HG03460 (cell line): ENCODE measurements around the gene TNFRSF14.
A peak's percentile ranks its signal among the peaks of the same experiment; 100 is the strongest.

Source experiments
- ATAC-seq: cut with Tn5 transposase; IDR thresholded peaks from one replicate; pipeline ENCODE4 v1.9.1; 2021; ENCODE audit not compliant: unreplicated experiment

The TNFRSF14 gene

DNA sequence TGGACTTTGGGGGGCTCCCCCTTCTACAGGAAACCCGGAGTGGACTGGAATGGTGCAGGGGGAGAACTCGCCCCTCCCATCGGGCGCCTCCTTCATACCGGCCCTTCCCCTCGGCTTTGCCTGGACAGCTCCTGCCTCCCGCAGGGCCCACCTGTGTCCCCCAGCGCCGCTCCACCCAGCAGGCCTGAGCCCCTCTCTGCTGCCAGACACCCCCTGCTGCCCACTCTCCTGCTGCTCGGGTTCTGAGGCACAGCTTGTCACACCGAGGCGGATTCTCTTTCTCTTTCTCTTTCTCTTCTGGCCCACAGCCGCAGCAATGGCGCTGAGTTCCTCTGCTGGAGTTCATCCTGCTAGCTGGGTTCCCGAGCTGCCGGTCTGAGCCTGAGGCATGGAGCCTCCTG, at the start of gene TNFRSF14:
Gene TNFRSF14 (plus strand): TSS at position 95 of the 401 bp plus-strand sequence. CDS start 294 bp downstream, at position 389.
- ATAC-seq: peak; percentile 35

DNA sequence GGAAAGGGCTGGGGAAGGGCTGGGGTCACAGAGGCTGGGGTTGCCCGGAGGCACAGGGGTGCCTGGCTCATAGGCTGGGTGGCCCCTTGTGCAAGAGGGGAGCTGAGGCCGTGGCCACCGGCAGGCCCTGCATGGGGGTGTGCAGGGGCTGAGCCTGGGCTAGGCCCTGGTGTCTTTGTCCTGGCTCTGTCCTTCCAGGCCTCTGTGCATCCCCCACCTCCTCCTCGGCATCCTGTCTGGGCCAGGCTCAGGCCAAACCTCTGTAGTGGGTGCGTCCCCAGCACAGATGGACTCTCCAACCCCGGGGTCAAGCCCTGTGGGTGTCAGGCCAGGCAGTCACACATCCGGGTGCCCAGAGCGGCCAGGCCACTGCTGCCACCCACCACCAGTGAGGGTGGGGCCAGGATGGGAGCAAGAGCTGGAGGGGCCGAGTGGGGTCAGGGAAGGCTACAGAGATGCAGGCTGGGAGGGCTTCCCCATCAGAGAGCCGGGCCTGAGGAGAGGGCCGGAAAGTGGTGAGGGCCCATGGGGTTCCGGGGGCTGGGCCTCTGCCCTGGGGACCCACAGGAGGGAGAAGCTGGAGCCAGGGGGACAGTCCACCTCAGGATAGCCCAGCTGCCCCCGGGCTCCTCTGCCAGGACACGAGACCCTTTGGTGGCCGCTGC, 49.1 kb upstream of the TNFRSF14 start:
- ATAC-seq: no peak

DNA sequence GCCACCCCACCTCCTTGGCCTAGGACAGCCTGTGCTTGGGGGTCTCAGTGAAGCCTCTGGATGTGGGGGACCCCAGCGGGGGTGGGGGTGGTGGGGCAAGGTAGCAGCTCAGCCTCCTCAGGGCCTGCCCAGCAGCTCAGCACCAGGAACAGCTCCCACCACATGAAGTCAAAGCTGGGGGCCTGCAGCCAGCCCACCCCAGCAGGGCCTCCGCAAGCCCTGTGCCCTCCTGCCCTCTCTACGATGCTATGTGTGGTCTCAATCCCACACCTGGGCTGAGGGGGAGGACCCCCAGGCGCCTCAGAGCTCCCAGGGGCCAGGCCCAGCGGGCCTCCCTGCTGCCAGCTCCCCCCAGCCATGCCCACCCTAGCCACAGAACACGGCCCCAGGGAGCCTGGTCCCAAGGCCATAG, 48.4 kb upstream of the TNFRSF14 start:
- no peak for ATAC-seq

DNA sequence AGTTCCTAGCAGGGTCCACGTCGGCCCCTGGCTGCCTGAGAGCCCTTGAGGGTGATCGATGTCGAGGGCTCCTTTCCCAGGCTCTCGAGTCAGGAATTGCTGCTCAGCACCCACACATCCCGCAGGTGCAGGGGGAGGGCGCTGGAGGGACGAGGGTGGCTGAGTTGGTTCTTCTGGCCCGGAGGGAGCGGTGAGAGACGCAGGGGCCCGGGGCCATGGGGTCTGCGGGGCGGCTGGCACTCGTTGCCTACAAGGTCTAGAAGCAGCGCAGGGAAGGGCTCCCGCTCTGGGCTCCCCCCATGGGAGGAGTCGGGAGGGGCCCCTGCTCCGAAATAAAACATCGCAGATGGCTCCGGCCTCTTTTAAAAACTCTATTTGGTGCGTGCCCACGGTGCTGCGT, 48.0 kb upstream of the TNFRSF14 start:
- ATAC-seq: no peak

DNA sequence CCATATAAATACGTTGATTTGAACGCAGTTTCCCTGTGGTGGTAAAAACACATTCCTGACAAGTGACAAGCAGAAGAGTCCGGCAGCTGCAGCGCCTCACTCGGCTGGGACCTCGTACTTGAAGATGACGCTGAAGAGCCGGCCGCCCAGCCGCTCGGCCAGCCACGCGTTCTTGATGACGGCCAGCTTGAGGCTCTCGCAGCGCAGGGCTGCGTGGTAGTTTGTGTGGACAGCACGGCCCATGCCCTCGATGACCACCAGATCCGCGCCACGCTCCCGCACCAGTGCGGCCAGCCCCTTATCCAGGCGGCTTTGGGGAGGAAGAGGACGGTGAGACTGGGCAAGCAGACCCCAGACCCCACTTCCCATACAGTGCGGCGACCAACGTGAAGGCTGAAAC, 47.4 kb upstream of the TNFRSF14 start:
- ATAC-seq: no peak

DNA sequence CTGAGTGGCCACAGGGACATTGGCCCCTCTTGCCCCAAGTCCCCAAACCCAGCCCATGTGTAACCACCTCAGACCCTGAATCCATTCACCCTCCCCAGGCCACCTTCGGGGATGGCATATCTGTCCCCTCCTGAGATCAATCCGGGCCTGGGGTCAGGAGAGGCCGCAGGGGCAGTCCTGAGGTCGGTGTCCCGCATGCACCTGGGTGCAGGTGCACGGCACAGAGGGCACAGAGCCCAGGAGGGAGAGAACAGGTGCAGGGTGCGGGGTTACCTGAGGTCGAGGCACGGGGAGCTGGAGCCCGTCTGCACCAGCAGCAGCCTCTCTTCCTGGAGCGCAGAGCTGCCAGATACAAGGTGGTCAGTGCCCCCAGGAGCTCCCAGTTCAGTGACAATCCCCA, 46.6 kb upstream of the TNFRSF14 start:
- no peak for ATAC-seq

DNA sequence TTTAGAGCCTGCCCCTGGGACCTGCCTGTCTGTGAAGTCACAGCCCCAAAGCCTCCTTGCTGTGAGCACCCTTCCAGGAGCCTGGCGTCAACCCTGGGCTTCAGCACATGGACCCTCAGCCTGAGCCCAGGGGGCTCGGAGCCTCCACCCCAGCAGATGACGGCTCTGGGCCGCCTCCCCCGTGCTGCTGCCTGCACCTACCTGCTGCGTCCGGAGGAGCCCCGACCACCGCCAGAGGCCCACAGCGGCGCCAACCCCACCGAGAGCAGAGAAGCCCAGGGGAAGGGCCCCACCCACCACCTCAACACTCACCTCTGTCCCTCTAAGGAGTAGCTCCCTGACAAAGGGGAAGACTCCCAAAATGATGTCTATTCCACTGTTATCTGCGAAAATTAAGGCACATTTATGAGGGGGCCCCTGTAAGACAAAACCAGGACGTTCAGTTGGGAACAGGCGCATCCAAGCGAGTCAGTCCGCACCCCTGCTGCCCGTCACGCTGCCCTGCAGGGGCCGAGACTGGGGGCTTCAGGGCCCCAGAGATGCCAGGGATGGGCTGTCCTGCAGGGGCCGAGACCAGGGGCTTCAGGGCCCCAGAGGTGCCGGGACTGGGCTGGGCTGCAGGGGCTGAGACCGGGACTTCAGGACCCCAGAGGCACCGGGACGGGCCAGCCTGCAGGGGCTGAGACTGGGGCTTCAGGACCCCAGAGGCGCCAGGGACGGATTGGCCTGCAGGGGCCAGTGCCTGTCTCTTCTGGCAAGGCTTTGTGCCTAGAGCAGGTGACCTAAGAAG, 45.6 kb upstream of the TNFRSF14 start:
- no peak for ATAC-seq

DNA sequence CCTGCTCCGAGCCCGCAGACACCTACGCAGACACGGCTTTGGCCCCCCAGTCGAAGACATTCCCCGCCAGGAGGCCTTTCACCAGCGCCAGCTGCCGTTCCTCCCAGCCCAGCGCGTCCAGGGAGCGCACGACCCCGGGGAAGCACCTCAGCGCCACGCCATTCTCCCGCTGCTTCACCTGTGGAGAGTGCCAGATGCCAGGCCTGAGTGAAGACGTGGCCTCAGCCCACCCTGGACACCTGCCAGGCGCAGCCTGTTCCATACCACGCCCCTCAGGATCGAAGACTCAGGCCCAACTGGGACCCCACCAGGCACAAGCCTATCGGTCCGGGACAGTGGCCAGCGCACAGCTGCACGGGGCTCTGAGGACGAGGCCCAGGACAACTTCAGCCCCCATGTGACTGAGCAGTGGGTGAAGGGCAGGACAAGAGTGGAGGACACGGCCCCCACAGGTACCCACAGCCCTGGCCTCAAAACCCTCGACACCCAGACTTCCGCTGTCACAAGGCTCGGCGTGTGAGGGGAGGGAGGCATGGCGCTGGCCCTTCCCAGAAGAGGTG, 43.2 kb upstream of the TNFRSF14 start:
- ATAC-seq: no peak

DNA sequence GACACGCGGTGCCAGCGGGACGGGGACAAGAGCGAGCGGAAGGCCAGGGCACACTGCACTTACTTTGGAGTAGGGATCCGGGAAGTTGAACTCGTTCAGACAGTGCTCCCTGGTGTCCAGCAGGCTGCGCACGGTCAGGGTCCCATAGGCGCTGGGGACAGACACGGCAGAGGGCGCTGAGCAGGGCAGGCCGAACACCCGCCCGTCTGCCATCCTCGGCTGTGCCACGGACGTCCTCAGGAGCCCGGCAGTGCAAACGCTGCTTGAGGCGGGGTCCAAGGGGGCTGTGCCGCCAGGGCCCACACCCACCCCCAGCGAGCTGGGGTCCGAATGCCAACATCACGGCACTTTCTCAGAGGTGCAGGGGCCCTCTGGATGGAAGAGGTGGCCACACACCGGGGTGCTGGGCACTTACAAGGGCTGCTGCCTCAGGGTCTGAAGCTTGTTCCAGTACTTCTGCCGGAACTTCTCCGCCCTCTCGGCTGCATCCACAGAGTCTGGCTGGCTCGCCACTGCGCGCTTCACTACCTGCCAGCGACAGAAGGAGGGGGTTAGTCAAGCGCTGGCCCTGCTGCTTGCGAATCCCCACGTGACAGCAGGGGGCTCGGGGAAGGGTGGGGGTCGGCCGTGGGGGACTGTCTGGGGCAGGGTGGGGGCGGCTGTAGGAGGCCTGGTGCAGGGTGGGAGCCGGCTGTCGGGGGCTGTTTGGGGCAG, 42.1 kb upstream of the TNFRSF14 start:
- no peak for ATAC-seq

DNA sequence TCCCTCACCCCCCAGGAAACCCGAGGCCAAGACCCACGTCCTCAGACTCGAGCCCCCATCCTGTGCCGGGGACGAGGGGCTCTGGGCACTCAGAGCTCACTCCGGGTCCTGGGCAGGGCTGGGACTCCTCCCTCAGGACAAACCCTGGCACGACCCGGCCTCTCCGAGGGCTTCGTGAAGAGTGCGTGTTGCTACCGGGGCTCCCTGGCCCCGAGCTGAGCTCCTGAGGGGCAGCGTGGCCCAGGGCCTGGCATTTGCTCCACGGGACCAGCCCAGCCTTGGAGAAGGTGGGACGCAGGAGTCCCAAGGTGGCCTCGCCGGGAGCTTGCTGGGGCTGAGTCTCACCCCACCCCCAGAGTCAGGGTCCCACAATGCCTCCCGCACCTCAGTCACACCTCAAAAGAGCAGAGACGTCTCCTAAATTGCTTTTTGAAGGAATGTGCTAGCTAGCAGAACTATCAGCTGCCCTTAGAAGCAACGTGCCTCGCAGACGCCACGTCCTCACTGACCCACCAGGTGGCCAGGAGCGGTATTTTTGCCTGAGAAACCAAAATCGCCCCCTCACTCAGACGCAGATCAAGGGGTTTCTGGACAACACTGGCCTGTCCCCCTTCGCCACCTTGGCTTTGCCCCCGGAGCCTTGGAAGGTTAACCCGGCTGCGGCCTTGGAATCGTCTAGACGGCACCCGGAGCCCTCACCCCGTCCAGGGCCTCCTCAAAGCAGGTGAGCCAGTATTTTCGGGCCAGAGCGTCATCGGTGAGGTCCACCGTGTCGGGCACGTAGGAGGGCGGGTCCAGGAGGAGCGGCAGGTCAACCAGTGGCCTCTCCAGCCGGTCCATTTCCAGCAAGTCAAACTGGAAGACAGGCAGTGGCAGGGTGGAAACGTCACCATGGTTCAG, 41.1 kb upstream of the TNFRSF14 start:
- ATAC-seq: no peak

DNA sequence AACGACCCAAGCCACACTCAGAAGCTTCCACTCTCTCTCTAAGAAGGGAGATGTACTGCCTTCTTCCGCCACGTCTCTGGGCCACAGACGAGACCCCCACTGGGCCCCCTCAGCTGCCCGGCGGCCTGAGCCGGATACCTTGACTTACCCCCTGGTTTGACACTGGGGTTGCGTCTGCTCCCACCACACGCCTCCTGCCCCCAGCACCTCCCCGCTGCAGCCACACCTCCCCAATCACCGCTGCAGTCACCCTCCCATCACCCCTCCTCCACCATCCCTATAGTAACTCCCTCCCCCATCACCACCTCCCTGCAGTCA, 40.4 kb upstream of the TNFRSF14 start:
- no peak for ATAC-seq

DNA sequence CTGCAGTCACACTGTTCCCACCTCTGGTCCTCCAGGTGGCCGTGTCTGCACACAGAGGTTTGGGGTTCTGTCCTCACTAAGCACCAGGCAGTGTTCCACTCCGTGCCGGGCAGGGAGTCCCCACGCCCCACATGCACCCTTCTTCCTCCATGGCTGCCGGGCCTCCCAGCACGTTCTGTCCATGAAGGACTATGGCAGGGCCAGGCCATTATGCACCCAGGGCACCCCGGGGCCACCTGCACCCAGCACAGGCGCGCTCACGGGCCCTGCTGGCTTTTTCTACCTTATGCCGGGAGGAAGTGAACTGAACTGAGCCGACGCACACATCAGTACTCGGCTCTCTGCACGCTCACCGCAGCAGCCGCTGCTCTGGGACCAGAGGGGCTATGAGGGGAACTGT, 40.0 kb upstream of the TNFRSF14 start:
- no peak for ATAC-seq

DNA sequence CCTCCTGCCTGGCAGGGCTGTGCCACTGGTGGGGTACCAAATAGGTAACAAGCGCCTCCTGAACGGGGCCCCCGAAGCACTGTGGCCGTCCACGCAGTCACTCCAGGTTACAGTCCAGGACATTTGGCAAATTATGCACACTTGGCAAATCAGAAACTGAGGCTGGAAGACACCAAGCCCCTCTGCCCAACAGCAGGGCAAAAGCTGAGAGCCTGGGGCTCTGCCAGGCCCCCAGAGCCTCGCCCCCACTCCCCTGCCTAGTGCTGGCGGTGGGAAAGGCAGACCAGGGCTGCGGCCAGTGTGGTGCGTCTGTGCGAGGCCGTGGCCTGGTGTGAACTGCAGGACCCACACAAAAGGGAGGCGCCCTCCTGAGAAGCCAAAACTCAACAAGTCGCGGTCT, 39.2 kb upstream of the TNFRSF14 start:
- no peak for ATAC-seq

DNA sequence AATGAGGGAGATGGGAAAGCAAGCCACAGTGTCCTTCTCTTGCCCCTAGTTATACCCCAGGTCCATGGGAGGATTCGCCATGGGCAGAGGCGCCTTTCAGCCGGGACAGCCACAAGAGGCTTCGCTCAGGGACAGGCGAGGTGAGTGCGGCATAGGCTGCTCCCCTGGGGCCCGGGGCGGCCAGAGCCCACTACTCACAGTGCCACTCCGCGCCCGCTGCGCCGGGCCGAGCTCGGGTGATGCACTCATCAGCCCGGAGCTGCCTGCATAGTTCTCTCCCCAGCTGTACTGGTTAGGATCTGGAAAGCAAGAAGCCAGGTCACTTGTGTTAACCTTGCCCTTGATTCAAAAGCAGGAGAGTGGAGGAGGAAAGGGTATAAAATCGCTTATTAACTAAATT, 38.2 kb upstream of the TNFRSF14 start:
- no peak for ATAC-seq

DNA sequence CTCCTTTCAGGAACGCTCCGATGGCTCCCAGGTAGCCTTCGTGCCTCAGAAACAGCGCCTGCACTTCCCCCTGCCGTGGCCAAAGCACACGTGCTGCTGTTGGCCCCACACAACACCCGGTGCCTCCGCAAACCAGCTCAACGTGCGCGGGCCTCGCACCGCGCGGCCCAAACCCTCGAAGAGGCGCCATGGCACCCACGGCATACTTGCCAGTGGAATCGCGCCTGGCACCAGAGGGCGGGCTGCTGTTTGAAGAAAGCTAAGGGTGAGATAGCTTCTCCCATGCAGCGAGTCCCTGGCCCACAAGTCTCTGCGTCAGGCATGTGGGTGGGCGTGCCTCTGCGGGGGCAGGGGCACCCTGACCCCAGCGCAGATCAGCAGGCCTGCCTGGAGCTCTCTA, 37.6 kb upstream of the TNFRSF14 start:
- no peak for ATAC-seq

DNA sequence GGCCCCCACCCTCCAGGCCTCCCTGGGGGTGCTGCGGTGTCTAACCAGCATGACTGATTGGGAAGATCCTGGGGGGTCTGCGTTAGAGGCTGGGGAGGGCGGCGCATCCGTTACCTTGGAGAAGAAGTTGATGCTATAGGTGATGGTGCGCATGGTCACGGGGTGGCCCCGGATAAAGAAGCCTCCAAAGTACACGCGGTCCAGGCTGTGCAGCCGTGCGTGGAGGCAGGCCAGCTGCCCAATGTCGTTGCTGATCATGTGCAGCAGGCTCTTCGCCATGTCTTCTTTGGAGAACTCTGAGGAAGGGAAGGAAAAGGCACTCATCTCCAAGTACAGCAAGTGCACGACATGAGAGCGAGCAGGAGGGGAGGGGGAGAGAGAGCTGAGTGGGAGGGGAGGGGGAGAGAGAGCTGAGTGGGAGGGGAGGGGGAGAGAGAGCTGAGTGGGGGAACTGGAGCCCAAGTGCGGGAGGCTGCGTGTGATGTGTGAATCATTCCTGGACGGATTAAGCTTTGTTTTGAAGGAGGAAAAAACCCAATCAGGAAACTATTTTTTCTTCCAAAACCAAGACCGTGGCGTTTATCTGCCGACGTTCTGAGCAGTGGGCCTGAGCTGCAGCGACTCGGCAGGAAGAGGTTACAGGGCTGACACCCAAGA, 37.0 kb upstream of the TNFRSF14 start:
- ATAC-seq: no peak

DNA sequence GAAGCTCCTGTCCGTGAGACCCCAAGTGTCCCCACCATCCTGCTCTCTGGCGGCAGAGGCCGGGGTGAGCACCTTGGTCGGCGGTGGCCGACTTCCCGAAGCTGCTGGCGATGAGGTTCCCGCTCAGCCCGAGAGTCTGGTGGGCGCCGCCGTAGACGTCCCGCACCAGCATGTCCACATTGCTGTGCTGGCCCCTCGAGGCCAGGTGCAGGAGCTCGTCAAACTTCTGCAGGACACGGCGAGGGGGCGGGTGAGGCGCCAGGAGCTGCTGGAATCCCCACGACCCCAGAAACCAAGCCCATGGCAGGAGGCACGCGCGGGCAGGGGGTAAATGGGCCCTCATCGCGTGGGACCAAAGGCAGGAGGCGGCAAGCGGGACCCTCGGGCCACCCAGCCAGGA, 36.4 kb upstream of the TNFRSF14 start:
- no peak for ATAC-seq

DNA sequence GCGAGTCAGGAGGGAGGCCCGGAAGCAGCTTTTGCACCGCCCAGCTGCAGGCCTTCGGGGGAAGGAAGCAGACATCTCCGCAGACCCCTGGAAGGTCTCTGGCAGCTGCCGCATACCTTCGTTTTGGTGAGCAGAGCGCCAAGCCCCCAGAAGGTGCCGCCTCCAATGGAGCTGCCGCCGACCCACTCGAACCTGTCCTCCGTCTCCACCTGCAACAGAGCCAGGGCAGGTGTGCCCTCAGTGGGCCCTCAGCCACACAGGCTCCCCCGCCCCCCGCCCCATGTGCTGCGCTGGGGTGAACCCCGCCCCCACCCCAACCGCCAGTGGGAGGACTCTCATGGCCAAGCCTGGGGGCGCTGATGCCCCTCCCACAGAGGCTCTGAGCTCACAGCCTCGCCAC, 36.0 kb upstream of the TNFRSF14 start:
- no peak for ATAC-seq

DNA sequence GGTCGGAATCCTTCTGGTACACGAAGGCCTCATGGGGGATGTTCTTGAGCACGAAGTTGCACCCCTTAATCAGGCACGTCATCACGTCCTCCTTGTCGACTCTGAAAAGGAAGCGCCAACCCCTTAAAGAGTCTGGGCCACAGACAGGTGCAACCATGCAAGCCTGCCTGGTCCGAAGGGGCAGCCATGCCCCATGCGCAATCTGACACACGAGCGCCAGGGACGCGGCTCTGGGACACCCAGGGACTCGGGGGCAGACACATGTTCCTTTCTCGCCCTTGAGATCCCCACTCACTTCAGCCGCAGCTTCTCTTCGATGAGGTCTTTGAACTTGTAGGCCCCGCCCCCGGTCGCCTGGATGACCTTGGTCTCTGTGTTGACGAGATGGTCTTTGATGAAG, 35.4 kb upstream of the TNFRSF14 start:
- no peak for ATAC-seq

DNA sequence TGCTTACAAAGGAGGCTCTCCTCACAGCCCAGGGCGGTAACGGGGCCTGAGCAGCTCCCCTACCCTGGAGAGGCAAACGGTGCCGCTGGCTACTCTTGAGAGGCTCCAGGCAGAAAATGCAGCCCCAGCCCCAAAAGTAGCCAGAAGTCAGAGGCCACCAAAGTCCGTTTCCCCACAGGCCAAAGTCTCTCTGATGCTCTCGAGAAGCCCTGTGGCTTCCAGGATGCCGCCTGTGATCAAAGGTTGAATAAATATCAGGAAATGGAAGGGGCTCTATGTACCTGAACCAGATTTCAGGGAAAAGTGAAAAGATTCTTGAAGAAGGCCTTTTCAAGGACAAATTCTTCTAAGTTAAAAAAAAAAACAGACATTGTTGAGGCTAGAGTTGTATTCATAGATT, 33.9 kb upstream of the TNFRSF14 start:
- ATAC-seq: no peak
